ENCODE measurements around the gene SFTA2.

The SFTA2 gene

GRCh38 chr6:30889921-30890645, 41.9 kb downstream of the SFTA2 start:
- DNase-seq = no peak

GRCh38 chr6:30889496-30889885, 42.5 kb downstream of the SFTA2 start:
- DNase-seq = no peak

DNA sequence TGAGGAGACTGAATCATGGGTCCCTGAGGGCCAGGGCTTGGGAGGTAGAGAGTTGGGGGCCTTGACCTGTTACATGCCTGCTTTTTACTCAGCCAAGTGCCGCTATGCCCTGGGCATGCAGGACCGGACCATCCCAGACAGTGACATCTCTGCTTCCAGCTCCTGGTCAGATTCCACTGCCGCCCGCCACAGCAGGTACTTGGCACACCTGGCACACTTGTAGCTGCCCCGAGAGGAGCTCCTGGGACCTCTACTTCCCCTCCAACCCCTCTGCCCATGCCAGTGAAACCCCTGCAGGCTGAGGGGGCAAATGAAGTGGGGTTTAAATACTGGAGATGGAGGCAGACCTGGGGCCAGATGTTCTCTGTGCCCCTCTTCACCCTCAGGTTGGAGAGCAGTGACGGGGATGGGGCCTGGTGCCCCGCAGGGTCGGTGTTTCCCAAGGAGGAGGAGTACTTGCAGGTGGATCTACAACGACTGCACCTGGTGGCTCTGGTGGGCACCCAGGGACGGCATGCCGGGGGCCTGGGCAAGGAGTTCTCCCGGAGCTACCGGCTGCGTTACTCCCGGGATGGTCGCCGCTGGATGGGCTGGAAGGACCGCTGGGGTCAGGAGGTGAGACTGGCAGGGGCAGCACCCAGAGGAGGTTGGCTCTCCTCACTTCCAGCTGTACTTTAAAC, 43.0 kb downstream of the SFTA2 start:
- DNase-seq = no peak

DNA sequence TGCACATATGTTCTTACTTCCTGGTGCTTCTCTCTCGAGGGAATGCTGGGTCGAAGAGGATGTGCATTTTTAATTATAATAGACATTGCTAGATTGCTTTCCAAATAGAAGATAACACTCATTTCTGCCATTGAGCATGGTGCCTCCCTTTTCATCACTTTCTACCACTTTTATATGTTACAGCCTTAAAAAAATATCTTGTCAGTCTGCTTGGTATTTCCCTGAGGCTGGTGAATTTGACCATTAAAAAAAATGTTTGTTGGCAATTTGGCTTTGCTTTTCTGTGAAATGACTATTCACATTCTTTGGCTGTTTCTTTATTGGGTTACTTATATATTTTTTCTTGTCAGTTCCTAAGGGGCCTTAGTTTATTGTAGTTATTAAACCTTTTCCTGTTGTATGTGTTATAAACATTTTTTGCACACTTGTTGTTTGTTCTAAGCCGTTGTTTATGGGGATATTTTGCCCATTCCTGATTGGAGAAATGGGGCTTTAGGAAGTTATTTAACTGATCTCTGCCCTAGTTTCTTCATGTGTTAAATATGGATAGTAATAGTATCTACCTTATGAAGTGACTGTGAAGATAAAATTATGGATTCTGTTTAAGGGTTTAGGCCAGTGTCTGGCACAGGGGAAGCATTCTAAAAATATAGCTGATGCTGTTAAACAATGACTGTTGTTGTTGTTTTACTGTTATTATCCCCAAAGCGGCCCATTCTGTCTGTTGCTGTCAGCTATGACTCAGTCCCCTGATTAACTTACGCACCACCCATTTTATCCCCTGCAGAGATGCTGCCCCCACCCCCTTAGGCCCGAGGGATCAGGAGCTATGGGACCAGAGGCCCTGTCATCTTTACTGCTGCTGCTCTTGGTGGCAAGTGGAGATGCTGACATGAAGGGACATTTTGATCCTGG, 43.8 kb downstream of the SFTA2 start:
- no peak for DNase-seq

DNA sequence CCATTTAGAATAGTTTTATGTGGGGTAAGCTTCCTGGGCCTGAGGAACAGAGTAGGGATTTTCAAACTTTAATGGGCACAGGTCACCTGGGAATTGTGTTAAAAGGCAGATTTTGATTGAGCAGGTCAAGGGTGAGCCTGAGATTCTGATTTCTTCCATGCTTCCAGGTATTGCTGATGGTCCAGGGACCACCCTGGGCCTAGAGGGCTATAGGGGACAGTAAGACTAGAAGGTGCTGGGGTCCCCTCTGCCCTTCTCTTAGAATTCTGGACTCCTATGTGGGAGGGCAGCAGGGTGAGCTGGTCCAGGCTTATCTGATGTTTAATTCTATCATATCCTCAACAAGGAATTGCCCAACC, 45.1 kb downstream of the SFTA2 start:
- DNase-seq = no peak

GRCh38 chr6:30885999-30886896, 45.7 kb downstream of the SFTA2 start:
- DNase-seq = peak; percentile 72

DNA sequence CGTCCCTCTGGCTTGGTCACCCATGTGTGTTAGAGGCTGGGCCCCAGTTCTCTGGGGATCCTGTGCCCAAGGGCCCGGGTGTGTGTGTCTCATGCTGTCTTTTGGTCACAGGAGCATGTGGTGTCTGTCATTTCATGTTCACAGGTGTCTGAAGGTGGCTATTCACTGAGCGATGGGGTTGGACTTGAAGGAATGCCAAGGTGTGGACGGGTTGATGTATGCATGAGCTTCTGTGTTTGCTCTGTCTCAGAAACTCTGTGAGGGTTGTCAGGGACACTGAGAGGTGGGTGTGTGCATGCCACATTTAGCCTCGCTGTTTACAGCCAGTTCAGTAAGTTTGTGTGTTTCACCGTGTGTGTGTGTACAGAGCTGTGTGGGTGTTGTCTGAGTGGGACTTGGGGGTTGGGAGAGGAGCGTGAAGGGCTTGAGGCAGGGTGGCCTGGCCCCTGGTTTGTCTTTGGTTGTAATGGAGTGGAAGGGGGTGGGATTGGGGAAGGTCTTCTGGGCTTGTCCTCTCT, 46.4 kb downstream of the SFTA2 start:
- no peak for DNase-seq

- peak; percentile 47 for DNase-seq
These were observed 47.2 kb downstream of the SFTA2 start for GRCh38 chr6:30884521-30885480.

DNA sequence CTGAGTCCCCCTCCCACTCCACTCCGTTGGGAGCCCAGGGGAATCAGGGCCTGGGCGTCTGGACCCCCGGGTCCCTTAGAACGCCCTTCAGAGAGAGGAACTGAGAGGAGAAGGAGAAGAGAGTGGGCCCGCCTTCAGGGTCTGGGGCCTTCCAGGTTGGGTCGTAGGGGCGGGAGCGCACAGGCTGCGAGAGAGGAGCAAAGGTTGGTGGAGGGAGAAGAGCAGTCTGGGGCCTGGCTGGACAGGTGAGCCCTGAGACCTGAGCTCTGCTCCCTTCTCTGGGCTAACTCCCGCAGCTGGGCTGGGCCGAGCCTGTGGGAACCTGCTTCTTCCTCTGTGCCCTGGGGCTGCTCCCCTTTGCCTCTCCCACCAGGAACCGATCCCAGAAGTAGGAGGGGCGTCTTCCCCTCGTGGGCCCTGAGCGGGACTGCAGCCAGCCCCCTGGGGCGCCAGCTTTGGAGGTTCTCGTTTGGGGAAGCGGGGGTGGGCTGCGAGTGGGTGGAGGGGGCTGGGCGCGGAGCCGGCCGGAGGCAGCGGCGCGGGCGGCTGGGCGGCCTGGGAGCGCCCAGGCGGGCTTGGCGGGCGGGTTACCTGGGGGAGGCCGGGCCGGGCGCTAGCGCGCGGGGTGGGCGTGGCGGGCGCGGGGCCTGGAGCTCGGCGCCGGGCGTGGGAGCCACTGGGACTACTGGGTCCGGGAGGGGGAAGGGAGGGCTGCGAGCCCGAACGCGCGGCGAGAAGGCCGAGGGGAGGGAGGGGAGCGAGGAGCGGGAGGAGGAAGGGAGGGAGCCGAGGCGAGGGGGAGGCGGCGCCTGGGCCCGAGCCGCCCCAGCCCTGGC, 48.1 kb downstream of the SFTA2 start, which contains the start of gene DDR1:
TSS of gene DDR1 (plus strand) at position 835 of the 836 bp plus-strand sequence. CDS start 4,211 bp downstream, outside the sequence.
- DNase-seq = peak; percentile 35

DNA sequence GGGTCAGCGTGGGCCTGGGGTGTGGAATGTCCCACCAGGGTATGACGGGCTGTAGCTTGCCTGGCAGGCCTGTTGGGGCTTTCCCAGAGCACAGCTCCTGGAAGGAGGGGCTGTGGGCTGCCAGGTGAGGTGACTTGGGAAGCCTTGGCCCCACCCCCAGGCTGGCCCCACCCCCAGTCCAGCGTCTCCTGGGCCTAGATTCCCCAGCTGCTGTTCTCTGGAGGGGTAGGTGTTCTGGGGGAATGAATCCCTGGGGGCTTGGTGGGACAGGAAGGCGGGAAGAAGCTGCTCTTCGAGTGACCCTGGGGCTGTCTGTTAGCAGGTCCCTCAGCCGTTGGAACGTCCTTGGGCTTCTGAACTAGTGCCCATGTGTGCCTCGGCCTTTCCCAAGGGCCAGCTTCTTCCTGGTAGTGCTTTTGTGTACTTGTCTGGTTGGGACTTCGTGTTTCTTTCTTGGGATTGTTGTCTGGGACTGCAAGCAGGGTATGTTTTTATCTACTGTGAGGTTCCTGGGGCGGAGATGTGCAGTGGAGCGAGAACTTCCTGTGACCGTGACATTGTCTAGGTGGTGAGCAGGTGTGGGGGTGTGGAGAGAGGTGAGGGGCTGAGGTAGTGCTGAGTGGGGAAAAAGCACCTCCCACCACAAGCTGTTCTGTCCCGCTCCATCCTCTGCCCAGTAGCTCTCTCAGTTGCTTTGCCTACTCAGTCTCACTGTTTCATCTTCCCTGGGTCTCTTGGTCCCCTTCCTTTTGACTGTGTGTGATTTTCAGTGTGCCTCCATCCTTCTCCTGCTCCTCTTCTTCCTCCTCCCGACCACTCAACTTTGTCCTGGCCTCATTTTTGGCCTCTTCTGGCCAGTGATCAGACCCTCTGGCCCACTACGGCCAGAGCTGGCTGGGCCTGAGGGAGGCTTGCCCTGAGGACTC, 48.9 kb downstream of the SFTA2 start:
- DNase-seq = peak; percentile 64

GRCh38 chr6:30882204-30882758, 49.7 kb downstream of the SFTA2 start:
- DNase-seq = no peak

DNA sequence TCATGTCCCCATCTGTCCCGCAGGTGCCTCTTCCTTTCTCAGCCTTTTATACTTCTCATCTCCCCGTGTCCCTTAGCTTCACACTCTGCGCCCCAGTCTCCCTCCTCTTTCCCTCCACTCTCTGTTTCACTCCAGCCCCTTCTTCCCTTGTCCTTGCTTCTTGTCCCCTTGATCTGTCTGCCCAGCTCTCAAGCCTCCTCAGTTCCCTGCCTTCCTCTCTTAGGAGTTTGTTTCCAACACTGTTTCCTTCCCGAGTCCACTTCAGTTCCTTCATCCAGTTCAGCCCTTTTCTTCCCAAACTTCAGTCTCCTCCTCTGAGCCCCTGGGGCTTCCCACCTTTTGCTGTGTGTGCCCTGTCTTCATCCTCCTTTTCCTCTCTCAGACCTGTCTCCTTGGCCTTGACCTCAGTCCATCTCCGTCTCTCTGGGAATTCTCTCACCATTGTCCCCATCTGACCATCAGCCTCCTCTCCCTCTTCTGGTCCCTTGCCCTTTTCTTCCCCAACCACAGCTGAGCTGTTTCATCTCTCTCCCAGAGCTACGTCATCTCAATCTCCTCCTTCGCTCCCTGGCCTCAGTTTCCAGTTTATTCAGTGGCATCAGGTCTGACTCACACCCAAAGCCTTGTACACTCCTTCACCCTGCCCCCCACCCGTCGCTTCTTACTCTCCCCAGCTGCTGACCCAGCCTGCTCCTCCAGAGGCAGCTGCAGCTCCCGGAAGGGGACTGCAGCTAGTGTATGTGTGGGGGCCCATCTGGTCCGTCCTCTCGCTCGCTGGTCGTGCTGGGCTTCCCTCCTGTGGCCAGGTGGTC, 50.4 kb downstream of the SFTA2 start:
- DNase-seq = no peak

Measured in kidney glomerular epithelial cell (primary cell).